ENCODE data around the gene ELAVL1.

The ELAVL1 gene

GRCh38 chr19:7977021-7977722 lies 28.3 kb downstream of the ELAVL1 start:
- DNase-seq (ENCODE audit: extremely low spot score), result no peak
- POLR2A ChIA-PET, result no interaction called here
- no peak for TF ChIP-seq LEF1 (IDR thresholded peaks at IDR 0.05; ENCODE audit: borderline replicate concordance)
- no peak for TF ChIP-seq L3MBTL2 (conservative IDR thresholded peaks at IDR 0.05)
- TF ChIP-seq ZNF384 (IDR thresholded peaks at IDR 0.05), result no peak
- no peak for TF ChIP-seq FOXK2 (IDR thresholded peaks at IDR 0.05)
- no peak for TF ChIP-seq NFRKB (IDR thresholded peaks at IDR 0.05)
- TF ChIP-seq CTBP1 (IDR thresholded peaks at IDR 0.05; ENCODE audit: borderline replicate concordance), result no peak
- TF ChIP-seq PKNOX1 (IDR thresholded peaks at IDR 0.05), result no peak
- no peak for TF ChIP-seq FOXA1 (IDR thresholded peaks at IDR 0.05)
- TF ChIP-seq BHLHE40 (IDR thresholded peaks at IDR 0.05; ENCODE audit: borderline replicate concordance), result no peak
- no peak for TF ChIP-seq SUZ12 (IDR thresholded peaks at IDR 0.05)
- CTCF ChIA-PET, result no interaction called here

- POLR2A ChIA-PET, result no interaction called here
- CTCF ChIA-PET, result interaction anchor here (1.4 kb wide), 1 partner anchor 26 kb away, joined by 3 read pairs; no protein-coding TSS in a partner anchor
- no peak for DNase-seq (ENCODE audit: extremely low spot score)
- TF ChIP-seq PKNOX1 (IDR thresholded peaks at IDR 0.05) (no peak), CTBP1 (IDR thresholded peaks at IDR 0.05; ENCODE audit: borderline replicate concordance) (no peak), ARNT (IDR thresholded peaks at IDR 0.05) (no peak), L3MBTL2 (conservative IDR thresholded peaks at IDR 0.05) (no peak), BHLHE40 (IDR thresholded peaks at IDR 0.05; ENCODE audit: borderline replicate concordance) (no peak), HDGF (IDR thresholded peaks at IDR 0.05; ENCODE audit: borderline replicate concordance) (no peak), ELF4 (IDR thresholded peaks at IDR 0.05) (no peak), NFRKB (IDR thresholded peaks at IDR 0.05) (no peak), SP1 (IDR thresholded peaks at IDR 0.05) (no peak), ZNF384 (IDR thresholded peaks at IDR 0.05) (no peak), FOXM1 (IDR thresholded peaks at IDR 0.05; ENCODE audit: borderline replicate concordance) (no peak), SUZ12 (IDR thresholded peaks at IDR 0.05) (no peak), LEF1 (IDR thresholded peaks at IDR 0.05; ENCODE audit: borderline replicate concordance) (no peak), FOXK2 (IDR thresholded peaks at IDR 0.05) (no peak), TARDBP (IDR thresholded peaks at IDR 0.05) (no peak), FOXA1 (IDR thresholded peaks at IDR 0.05) (no peak)
Measured at GRCh38 chr19:7976461-7976860, 29.0 kb downstream of the ELAVL1 start.

- ChIA-PET POLR2A (interaction anchor here (1.1 to 1.6 kb wide), 2 partner anchors 31 kb away, joined by 3 to 10 read pairs; partner anchors contain the start of genes ELAVL1 and TIMM44), CTCF (interaction anchor here (1.4 kb wide), 1 partner anchor 28 kb away, joined by 3 read pairs; no protein-coding TSS in a partner anchor)
- TF ChIP-seq FOXK2 (IDR thresholded peaks at IDR 0.05) (no peak), FOXA1 (IDR thresholded peaks at IDR 0.05) (no peak), CTBP1 (IDR thresholded peaks at IDR 0.05; ENCODE audit: borderline replicate concordance) (no peak), NFRKB (IDR thresholded peaks at IDR 0.05) (no peak), FOXM1 (IDR thresholded peaks at IDR 0.05; ENCODE audit: borderline replicate concordance) (no peak), L3MBTL2 (conservative IDR thresholded peaks at IDR 0.05) (no peak), HDGF (IDR thresholded peaks at IDR 0.05; ENCODE audit: borderline replicate concordance) (no peak)
- DNase-seq (ENCODE audit: extremely low spot score), result no peak
Measured at GRCh38 chr19:7975037-7975436, 30.4 kb downstream of the ELAVL1 start.

GRCh38 chr19:7973883-7974282 lies 31.6 kb downstream of the ELAVL1 start:
- ChIA-PET CTCF (no interaction called here), POLR2A (interaction anchor here (1.6 kb wide), 1 partner anchor 30 kb away, joined by 10 read pairs; the partner anchor contains the start of gene TIMM44)
- no peak for DNase-seq (ENCODE audit: extremely low spot score)
- no peak for TF ChIP-seq FOXA1 (IDR thresholded peaks at IDR 0.05)

GRCh38 chr19:7971553-7972520 lies 33.6 kb downstream of the ELAVL1 start:
- no peak for TF ChIP-seq FOXM1 (IDR thresholded peaks at IDR 0.05; ENCODE audit: borderline replicate concordance)
- no peak for TF ChIP-seq PKNOX1 (IDR thresholded peaks at IDR 0.05)
- TF ChIP-seq SUZ12 (IDR thresholded peaks at IDR 0.05), result no peak
- TF ChIP-seq LEF1 (IDR thresholded peaks at IDR 0.05; ENCODE audit: borderline replicate concordance), result no peak
- TF ChIP-seq FOXK2 (IDR thresholded peaks at IDR 0.05), result no peak
- CTCF ChIA-PET, result interaction anchor here (1.1 kb wide), 1 partner anchor 11 kb away, joined by 3 read pairs; no protein-coding TSS in a partner anchor
- POLR2A ChIA-PET, result no interaction called here
- DNase-seq (ENCODE audit: extremely low spot score), result no peak

All from HEK293T (cell line).